GM13976 (cell line): ENCODE measurements around the gene CARD19.
A peak's percentile ranks its signal among the peaks of the same experiment; 100 is the strongest.

Experiments used
- DNase-seq: peaks from one replicate; pipeline ENCODE4 v3.0.0; 2012; ENCODE audit warnings: low spot score
- in situ Hi-C: fragments of 300-500 bp; cut with MboI; formaldehyde crosslinking; loops from one replicate; pipeline ENCODE4 v1.12.0; 2022; ENCODE audit warnings: low sequenced_read_pairs, mixed read lengths, inconsistent platforms; ENCODE audit not compliant: unreplicated experiment
- TF ChIP-seq, protein P1 (sequence below): IDR thresholded peaks from 2 replicates; pipeline ENCODE4 v1.5.1; 2012; ENCODE audit warnings: borderline replicate concordance, mild to moderate bottlenecking; ENCODE audit not compliant: insufficient read depth; ENCODE audit errors: extremely low read depth, missing control alignments, control extremely low read depth

The CARD19 gene

GRCh38 chr9:93148721-93149120 lies 52.7 kb downstream of the CARD19 start:
- in situ Hi-C loops: no loop called here
- TF ChIP-seq, protein P1, sequence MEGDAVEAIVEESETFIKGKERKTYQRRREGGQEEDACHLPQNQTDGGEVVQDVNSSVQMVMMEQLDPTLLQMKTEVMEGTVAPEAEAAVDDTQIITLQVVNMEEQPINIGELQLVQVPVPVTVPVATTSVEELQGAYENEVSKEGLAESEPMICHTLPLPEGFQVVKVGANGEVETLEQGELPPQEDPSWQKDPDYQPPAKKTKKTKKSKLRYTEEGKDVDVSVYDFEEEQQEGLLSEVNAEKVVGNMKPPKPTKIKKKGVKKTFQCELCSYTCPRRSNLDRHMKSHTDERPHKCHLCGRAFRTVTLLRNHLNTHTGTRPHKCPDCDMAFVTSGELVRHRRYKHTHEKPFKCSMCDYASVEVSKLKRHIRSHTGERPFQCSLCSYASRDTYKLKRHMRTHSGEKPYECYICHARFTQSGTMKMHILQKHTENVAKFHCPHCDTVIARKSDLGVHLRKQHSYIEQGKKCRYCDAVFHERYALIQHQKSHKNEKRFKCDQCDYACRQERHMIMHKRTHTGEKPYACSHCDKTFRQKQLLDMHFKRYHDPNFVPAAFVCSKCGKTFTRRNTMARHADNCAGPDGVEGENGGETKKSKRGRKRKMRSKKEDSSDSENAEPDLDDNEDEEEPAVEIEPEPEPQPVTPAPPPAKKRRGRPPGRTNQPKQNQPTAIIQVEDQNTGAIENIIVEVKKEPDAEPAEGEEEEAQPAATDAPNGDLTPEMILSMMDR: no peak
- no peak for DNase-seq

DNA sequence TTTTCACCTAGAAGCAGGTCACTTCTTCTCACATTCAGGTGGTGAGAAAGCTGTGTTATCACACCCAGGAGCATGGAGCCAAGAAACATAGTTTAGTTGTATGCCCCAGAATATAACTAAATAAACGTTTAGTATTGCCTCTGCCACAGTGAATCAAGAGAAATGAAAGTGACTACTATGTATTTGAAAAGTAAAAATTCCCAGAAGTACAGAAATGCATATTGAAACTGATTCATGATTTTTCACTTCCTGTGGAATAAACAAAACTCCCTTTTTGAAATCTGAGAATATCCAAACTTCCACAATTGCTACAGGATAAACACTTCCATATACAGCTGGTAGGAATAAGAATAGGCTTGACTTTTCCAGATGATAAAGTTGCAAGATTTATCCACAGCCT lies 53.3 kb downstream of the CARD19 start:
- DNase-seq: no peak
- in situ Hi-C loops: no loop called here
- TF ChIP-seq, protein P1: no peak

GRCh38 chr9:93151097-93151784 lies 55.2 kb downstream of the CARD19 start:
- TF ChIP-seq, protein P1: no peak
- in situ Hi-C loops: loop anchor here (25.0 kb wide), 1 partner anchor 411 kb away; no protein-coding TSS in a partner anchor
- DNase-seq: no peak

DNA sequence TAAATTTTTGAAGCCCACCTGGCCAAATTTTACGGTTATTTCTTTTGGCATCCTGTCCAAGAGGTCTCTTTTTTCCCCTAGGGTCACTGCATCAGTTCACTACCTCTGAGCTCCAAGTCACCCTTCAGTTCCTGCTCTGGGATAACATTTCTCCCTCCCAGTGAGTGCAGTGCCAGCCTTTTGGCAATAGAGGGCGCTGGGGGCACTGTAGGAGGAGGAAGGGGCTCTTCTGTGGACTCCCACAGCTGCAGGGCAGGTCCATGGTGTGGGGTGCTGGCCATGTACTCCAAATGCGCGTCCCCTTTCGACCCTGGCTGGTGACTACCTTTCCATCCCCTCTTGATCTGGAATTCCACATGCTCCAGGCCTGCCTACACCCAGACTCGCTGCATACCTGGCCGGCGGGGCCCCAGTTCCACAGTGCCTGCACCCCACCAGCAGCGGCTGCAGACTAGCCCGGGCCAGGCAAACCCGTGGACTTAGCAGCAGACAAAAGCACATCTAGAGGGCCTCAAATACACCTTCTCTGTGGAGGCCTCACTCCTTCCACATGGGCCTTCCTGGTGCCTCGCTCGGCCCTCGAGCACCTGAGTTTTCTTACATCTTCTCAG lies 58.4 kb downstream of the CARD19 start:
- peak; percentile 72 for DNase-seq
- TF ChIP-seq, protein P1: peak; percentile 43
- in situ Hi-C loops: loop anchor here (25.0 kb wide), 1 partner anchor 408 kb away; no protein-coding TSS in a partner anchor

GRCh38 chr9:93155716-93156474 lies 59.9 kb downstream of the CARD19 start:
- DNase-seq: no peak
- TF ChIP-seq, protein P1: no peak
- in situ Hi-C loops: loop anchor here (25.0 kb wide), 1 partner anchor 406 kb away; no protein-coding TSS in a partner anchor

GRCh38 chr9:93156475-93157008 lies 60.5 kb downstream of the CARD19 start:
- no peak for DNase-seq
- in situ Hi-C loops: loop anchor here (25.0 kb wide), 1 partner anchor 406 kb away; no protein-coding TSS in a partner anchor
- TF ChIP-seq, protein P1: no peak
